Pancreas (tissue), 10 donors: ENCODE data around the gene HNRNPH1. TPM values are rescaled to one million over a fixed set of nuclear protein-coding genes. Genes with fewer than 3 reads are reported as not detected.

ENCODE experiments used
- ATAC-seq, 4 donors: fragments of 200-7000 bp; cut with Tn5 transposase; one replicate each; pipeline versions ENCODE4 v1.8.0 to v1.9.1; 2020; ENCODE audit warnings: mild to moderate bottlenecking in 4 of 4, moderate library complexity in 4 of 4
- DNase-seq, 6 donors: peaks; one replicate each; pipeline ENCODE4 v3.0.0-alpha.2; 2020
- FAIRE-seq: peaks from 2 replicates; lab custom pipeline; 2012; peaks lifted over from hg19 to GRCh38; lab: Jason Lieb, UNC
- H3K27ac ChIP-seq, 4 donors: fragments of 200-600 bp; sonication (generic); 1 replicate in 3 of 4; 2 replicates in 1 of 4; pipeline versions ENCODE4 v1.5.0 to v1.8.0; 2020
- H3K27me3 ChIP-seq, 4 donors: fragments of 200-600 bp; one replicate each; pipeline ENCODE4 v1.8.0; 2021
- H3K36me3 ChIP-seq, 3 donors: fragments of 200-600 bp; sonication (generic) in 1 of 3; one replicate each; pipeline versions ENCODE4 v1.5.0 to v1.8.0; 2020 to 2021
- H3K4me1 ChIP-seq, 3 donors: fragments of 200-600 bp; one replicate each; pipeline ENCODE4 v1.8.0; 2021
- H3K4me3 ChIP-seq, 4 donors: fragments of 200-600 bp; sonication (generic) in 2 of 4; one replicate each; pipeline versions ENCODE4 v1.5.0 to v1.8.0; 2020 to 2021
- H3K9me3 ChIP-seq, 4 donors: fragments of 200-600 bp; one replicate each; pipeline ENCODE4 v1.8.0; 2021
- WGBS, 2 donors: extraction: QIAGEN DNeasy Blood & Tissue Kit; methylation state at CpG; one replicate each; pipeline ENCODE4 v1.1.7; 2013; 5-methylcytosine and 5-hydroxymethylcytosine counted together
- intact Hi-C, 3 donors: fragments of 100-400 bp; cut with DNase I; formaldehyde crosslinking; loops; one replicate each; pipeline versions ENCODE4 v1.11.1 to v1.14.2; 2022
- polyA plus RNA-seq, 2 donors: library from polyadenylated mRNA; stranded (reverse); fragments of 200-250 nt; gene quantifications; one replicate each; pipeline ENCODE4 v1.2.3, GENCODE V29; 2013
- total RNA-seq, 6 donors: library from RNA; stranded (reverse); fragmentation: NEBNext Ultra II Directional in 4 of 6; extraction: Animal tissue kit (Norgen Biotek cat#: 25700) in 4 of 6; gene quantifications; one replicate each; pipeline versions ENCODE4 v1.2.1 to v1.2.4, GENCODE V29; 2021 to 2023
- TF ChIP-seq, protein P1 (sequence below), 4 donors: fragments of 200-600 bp; sonication (generic) in 3 of 4; IDR thresholded peaks; one replicate each; pipeline versions ENCODE4 v1.5.0 to v1.8.0; 2021; ENCODE audit warnings: antibody characterized with exemption in 4 of 4
- donor health status: healthy with polysubstance abuse.
- donor health status: DM: no; HTN: no; CAD: no; lungs with moderate emphysema.
- donor health status: DM: no; HTN: no; CAD: no.
- donor health status: control.
- donor health status: control.
- donor health status: Bipolar disorder and iron deficiency.
- donor health status: DM: yes; HTN: yes; CAD: no.
- donor health status: DM: no; HTN: no; CAD: no.
- donor health status: DM: no; HTN: no; CAD: no.
- donor health status: DM: yes; HTN: yes; CAD: no.

Gene HNRNPH1
- total and polyA plus RNA-seq, 8 donors: 210 to 395 (median 300) TPM

GRCh38 chr5:179599566-179599965 lies 23.9 kb downstream of the HNRNPH1 start:
- no peak overlapping the region for H3K4me3 ChIP-seq
- no peaks in the 10 kb centered on the region for H3K27me3 ChIP-seq
- no peaks in the 10 kb centered on the region for H3K9me3 ChIP-seq
- H3K4me1 ChIP-seq: no peaks in the 10 kb centered on the region
- FAIRE-seq: no peak
- TF ChIP-seq, protein P1, sequence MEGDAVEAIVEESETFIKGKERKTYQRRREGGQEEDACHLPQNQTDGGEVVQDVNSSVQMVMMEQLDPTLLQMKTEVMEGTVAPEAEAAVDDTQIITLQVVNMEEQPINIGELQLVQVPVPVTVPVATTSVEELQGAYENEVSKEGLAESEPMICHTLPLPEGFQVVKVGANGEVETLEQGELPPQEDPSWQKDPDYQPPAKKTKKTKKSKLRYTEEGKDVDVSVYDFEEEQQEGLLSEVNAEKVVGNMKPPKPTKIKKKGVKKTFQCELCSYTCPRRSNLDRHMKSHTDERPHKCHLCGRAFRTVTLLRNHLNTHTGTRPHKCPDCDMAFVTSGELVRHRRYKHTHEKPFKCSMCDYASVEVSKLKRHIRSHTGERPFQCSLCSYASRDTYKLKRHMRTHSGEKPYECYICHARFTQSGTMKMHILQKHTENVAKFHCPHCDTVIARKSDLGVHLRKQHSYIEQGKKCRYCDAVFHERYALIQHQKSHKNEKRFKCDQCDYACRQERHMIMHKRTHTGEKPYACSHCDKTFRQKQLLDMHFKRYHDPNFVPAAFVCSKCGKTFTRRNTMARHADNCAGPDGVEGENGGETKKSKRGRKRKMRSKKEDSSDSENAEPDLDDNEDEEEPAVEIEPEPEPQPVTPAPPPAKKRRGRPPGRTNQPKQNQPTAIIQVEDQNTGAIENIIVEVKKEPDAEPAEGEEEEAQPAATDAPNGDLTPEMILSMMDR (IDR thresholded peaks at IDR 0.05): no peak
- H3K36me3 ChIP-seq: peaks cover 0 to 53% (median 20%) of the 10 kb centered on the region in 3 donors
- ATAC-seq: no peak
- WGBS, 2 donors: 92 to 94% methylated on average over 16 of the region's 16 CpGs
- DNase-seq: peak in 1 of 6 donors; percentile 47
- intact Hi-C loops: no loop called here
- H3K27ac ChIP-seq: no peak overlapping the region

DNA sequence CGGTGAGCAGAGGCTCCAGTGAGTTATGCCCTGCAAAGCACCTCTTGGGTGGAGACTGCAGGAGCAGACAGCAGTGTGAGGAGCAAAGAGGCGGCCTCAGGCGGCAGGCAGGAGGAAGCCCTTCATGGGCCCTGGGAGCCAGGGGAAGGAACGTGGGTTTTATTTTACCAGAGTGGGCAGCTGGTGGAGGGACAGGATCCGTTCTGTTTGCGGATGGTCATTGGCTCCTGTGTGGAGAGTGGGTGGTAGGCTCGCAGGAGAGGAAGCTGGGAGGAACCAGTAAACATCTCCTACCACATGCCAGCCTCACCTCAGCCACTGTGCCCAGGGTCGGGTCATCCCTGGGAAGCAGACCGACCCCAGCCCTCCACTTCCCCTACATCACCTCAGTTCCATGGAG lies 24.4 kb downstream of the HNRNPH1 start:
- FAIRE-seq: no peak
- no peaks in the 10 kb centered on the region for H3K4me1 ChIP-seq
- ATAC-seq: no peak
- H3K27ac ChIP-seq: no peak overlapping the region
- DNase-seq: no peak
- H3K27me3 ChIP-seq: no peaks in the 10 kb centered on the region
- WGBS, 2 donors: 80 to 85% methylated on average over 8 to 9 of the region's 9 CpGs
- TF ChIP-seq, protein P1 (IDR thresholded peaks at IDR 0.05): no peak
- peaks cover 0 to 56% (median 22%) of the 10 kb centered on the region in 3 donors for H3K36me3 ChIP-seq
- no peak overlapping the region for H3K4me3 ChIP-seq
- H3K9me3 ChIP-seq: no peaks in the 10 kb centered on the region
- intact Hi-C loops: no loop called here

GRCh38 chr5:179596421-179596820 lies 27.1 kb downstream of the HNRNPH1 start:
- ATAC-seq (no peak), DNase-seq (peak in 1 of 6 donors; percentile 21), FAIRE-seq (no peak)
- 89 to 95% methylated on average over 13 of the region's 13 CpGs for WGBS, 2 donors
- intact Hi-C loops: no loop called here
- Histone ChIP-seq H3K9me3 (no peaks in the 10 kb centered on the region), H3K36me3 (peaks cover 0 to 65% (median 38%) of the 10 kb centered on the region in 3 donors), H3K4me3 (no peak overlapping the region), H3K27ac (no peak overlapping the region), H3K27me3 (no peaks in the 10 kb centered on the region), H3K4me1 (no peaks in the 10 kb centered on the region)
- TF ChIP-seq, protein P1 (IDR thresholded peaks at IDR 0.05): no peak

- no peaks in the 10 kb centered on the region for H3K4me1 ChIP-seq
- DNase-seq (no peak), FAIRE-seq (no peak), ATAC-seq (no peak)
- WGBS, 2 donors: 83 to 85% methylated on average over 6 of the region's 6 CpGs
- H3K4me3 ChIP-seq: no peak overlapping the region
- no peaks in the 10 kb centered on the region for H3K27me3 ChIP-seq
- H3K36me3 ChIP-seq: peaks cover 0 to 69% (median 38%) of the 10 kb centered on the region in 3 donors
- no peak overlapping the region for H3K27ac ChIP-seq
- H3K9me3 ChIP-seq: no peaks in the 10 kb centered on the region
- TF ChIP-seq, protein P1 (IDR thresholded peaks at IDR 0.05): no peak
- intact Hi-C loops: no loop called here
Observed at GRCh38 chr5:179595916-179596315, 27.6 kb downstream of the HNRNPH1 start.

GRCh38 chr5:179588166-179588565 lies 35.3 kb downstream of the HNRNPH1 start:
- ATAC-seq (no peak), DNase-seq (no peak), FAIRE-seq (no peak)
- 83% methylated on average over 3 of the region's 3 CpGs for WGBS, 2 donors
- no peaks in the 10 kb centered on the region for H3K9me3 ChIP-seq
- H3K27ac ChIP-seq: no peak overlapping the region
- H3K36me3 ChIP-seq: peaks cover 0 to 53% (median 20%) of the 10 kb centered on the region in 3 donors
- no peaks in the 10 kb centered on the region for H3K4me1 ChIP-seq
- intact Hi-C loops: no loop called here
- H3K27me3 ChIP-seq: no peaks in the 10 kb centered on the region
- TF ChIP-seq, protein P1 (IDR thresholded peaks at IDR 0.05): no peak
- no peak overlapping the region for H3K4me3 ChIP-seq
